Activated CD4-positive, alpha-beta T cell treated with anti-CD3 and anti-CD28 coated beads, Interleukin-2, amount 50 U/mL, for 24 hours (primary cell): ENCODE measurements around the gene PATL2.
"Not testable (repeated sequence)": the region's sequence is repeated elsewhere in the genome, so short reads cannot be mapped to it uniquely, and the experiment has no call there.

Experiments
- DNase-seq, 2 donors: peaks; one replicate each; pipeline ENCODE4 v3.0.0-alpha.2; 2020; ENCODE audit warnings: low read depth in 1 of 2, low spot score in 1 of 2

PATL2 gene

DNA sequence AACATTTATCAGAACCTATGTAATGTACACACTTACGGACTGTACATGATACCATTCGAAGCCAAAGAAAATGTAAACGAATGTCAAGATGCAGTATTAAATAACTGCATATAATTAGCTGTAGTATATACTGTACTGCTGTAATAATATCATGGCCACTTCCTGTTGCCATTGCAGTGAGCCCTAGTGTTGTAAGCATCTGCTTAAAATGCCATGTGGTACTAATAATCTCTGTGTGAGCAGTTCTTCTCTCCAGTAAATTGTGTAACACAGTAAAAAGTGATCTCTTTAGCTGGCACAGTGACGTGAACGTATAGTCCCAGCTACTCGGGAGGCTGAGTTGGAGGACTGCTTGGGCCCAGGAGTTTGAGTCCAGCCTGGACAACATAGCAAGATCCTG, 56.3 kb downstream of the PATL2 start:
- no peak for DNase-seq

DNA sequence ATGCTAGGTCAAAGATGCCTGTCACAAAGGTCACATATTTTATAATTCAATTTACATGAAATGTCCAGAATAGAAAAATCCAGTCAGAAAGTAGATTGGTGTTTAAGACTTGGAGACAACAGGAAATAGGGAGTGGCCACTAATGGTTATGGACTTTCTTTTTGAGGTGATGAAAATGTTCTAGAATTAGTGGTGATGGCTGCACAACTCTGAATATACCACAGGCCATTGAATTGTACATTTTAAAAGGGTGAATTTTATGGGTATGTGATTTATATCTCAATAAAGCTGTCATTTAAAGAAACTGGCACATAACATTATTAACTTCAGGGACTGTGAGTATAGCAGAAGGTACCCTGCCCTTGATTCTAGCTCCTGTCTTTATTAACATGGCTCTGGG, 63.5 kb downstream of the PATL2 start:
- no peak for DNase-seq

DNA sequence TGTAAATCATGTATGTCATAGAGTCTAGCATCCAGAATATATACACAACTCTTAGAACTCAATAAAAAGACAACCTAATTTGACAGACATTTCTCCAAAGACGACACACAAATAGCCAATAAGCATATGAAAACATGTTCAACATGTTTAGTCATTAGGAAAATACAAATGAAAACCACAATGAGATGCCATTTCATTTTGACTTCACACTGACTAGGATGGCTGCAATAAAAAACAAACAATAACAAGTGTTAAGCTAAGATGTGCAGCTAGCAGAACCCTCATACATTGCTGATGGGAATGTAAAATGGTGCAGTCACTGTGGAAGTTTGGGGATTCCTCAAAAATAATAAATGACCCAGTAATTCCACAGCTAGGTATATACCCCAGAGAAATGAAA, 64.1 kb downstream of the PATL2 start:
- no peak for DNase-seq

DNA sequence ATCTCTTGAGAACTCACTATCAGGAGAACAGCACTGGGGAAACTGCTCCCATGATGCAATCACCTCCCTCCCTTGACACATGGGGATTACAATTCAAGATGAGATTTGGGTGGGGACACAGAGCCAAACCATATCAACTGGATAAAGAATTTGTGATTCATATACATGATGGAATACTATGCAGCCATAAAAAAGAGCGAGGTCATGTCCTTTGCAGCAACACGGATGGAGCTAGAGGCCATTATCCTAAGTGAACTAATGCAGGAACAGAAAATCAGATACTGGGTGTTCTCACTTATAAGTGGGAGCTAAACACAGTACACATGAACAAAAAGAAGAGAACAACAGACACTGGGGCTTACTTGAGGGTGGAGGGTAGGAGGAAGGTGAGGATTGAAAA, 64.7 kb downstream of the PATL2 start:
- no peak for DNase-seq

DNA sequence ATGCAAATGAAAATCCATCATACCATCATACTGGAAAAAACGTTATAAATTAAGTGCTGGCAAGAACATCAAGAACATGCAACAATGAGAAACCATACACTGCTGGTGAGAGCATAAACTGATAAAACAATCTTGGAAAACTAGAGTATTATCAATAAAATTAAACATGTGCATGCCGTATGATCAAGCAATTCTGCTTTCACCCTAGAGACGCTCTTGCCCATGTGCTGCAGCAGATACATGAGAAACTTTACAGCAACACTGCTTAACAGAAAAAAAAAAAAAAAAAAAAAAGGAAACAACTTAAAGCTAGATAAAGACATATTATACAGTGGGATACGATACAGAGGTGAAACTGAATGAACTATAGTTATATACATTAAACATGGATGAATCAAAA, 69.5 kb downstream of the PATL2 start:
- no peak for DNase-seq

DNA sequence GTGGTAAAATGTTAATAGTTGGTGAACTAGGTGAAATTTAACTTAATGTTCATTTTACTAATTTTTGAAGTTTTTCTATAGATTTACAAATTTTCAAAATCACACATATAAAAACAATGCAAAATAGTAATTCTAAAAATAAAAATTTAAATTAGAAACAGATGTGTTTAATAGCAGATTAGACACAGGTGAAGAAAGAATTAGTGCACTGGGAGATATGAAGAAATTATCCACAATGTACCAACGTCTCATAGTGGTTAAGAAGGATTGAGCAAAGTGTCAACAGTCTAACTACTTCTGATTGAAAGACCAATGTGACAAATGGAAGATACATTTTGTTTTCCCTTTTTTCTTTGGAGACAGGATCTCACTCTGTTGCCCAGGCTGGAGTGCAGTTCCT, 74.1 kb downstream of the PATL2 start:
- no peak for DNase-seq

DNA sequence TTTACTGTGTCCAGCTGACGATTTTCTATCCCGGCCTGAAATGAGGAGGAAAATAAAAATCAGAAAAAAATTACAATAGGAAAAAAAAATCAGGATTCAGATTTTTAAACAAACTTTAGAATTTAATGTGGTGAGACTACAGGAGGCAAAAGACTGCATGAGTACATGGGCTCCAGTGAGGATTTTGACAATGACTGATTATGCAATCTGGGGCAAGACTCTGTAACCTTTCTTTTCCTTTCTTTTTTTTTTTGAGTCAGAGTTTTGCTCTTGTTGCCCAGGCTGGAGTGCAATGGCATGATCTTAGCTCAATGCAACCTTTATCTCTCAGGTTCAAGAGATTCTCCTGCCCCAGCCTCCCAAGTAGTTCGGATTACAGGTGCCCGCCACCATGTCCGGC, 77.5 kb downstream of the PATL2 start:
- DNase-seq = no peak

DNA sequence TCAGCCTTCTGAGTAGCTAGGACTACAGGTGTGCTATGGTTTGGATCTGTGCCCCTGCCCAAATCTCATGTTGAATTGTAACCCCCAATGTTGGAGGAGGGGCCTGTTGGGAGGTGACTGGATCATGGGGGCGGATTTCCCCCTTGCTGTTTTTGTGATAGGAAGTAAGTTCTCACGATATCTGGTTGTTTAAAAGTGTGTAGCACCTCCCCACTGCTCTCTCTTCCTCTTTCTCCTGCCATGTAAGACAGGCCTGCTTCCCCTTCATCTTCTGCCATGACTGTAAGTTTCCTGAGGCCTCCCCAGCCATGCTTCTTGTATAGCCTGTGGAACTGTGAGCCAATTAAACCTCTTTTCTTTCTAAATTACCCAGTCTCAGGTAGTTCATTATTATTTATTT, 85.8 kb downstream of the PATL2 start:
- not testable (repeated sequence) for DNase-seq

DNA sequence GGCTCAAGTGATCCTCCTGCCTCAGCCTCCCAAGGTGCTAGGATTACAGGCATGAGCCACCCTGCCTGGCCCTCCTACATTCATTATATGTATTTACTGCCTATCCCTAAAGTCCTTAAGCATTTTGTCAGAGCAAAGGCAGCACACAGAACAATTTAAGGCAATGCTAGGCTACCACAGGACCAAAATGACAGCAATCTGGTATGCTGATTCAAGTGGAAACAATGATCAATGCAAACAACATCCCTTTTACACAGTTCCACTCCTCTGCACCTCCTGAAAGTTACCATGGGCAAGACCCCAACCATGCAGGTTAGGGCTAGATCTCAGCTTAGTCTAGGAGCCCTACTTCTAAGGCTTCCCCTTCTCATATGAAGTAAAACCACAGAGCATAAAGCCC, 87.9 kb downstream of the PATL2 start:
- no peak for DNase-seq

DNA sequence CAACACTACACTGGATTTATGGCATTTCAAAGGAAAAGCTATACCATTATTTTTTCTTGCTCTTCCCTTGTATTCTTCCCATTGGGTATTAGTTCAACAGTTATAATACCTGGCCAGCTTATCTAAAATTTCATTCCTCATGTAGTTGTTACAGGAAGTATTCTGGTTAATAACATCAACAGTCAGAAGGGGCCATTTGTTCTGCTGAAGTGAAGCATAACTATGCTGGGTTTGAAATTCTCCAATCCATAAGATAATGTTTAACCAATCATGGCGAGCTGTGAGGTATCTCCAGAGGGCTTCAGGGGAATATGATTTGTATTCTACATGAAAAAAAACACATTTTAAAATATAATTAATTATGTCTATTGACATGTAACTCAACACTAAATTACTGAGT, 91.0 kb downstream of the PATL2 start:
- no peak for DNase-seq

DNA sequence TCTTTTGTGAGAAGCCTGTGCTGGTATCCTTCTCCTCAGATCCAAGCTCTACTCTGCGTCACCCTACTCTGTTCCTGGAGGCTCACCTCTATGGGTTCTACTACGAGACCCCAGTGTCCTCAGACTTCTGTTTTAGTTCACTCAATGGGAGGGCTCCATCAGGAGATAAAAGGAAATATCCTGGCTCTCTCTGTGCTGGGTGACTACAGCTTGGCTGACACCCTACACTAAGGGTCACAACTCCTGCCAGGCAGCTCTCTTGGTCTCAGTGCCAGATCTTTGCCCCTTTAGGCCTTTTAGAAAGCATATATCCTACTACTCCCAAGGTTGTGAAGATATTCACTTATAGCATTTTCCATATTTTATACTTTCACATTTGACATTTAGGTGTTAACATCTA, 94.1 kb downstream of the PATL2 start:
- DNase-seq = no peak
